Body of pancreas (tissue), 4 donors: Measurements from ENCODE around the gene MEFV. TPM values are rescaled to one million over a fixed set of nuclear protein-coding genes. Genes with fewer than 3 reads are reported as not detected.

Experiments used
- ATAC-seq: fragments of 150-250 bp; one replicate; pipeline ENCODE4 v1.9.1; 2016
- DNase-seq, 4 donors: peaks; one replicate each; pipeline ENCODE4 v3.0.0-alpha.2; 2019
- H3K27ac ChIP-seq, 4 donors: fragments of 200-600 bp; sonication (generic); 1 replicate in 3 of 4; 2 replicates in 1 of 4; pipeline versions ENCODE4 v1.5.1 to v1.6.1; 2016 to 2019; ENCODE audit warnings: mild to moderate bottlenecking in 1 of 4, mixed read lengths in 1 of 4, moderate library complexity in 1 of 4
- H3K27me3 ChIP-seq, 2 donors: fragments of 200-600 bp; sonication (generic); one replicate each; pipeline ENCODE4 v1.6.0; 2016; ENCODE audit warnings: mild to moderate bottlenecking in 1 of 2
- H3K36me3 ChIP-seq, 2 donors: fragments of 200-600 bp; sonication (generic); replicated peaks in 1 of 2; 2 replicates each; pipeline ENCODE4 v1.5.1; 2016; ENCODE audit warnings: low read depth in 2 of 2; ENCODE audit not compliant: insufficient read depth in 1 of 2
- H3K4me1 ChIP-seq: fragments of 200-600 bp; sonication (generic); one replicate; pipeline ENCODE4 v1.6.0; 2016
- H3K4me3 ChIP-seq, 2 donors: fragments of 200-600 bp; sonication (generic); 1 replicate in 1 of 2; 2 replicates in 1 of 2; pipeline ENCODE4 v1.5.1; 2016 to 2019
- H3K9me3 ChIP-seq, 3 donors: fragments of 200-600 bp; sonication (generic); 1 replicate in 2 of 3; 2 replicates in 1 of 3; pipeline ENCODE4 v1.5.1; 2016
- CTCF ChIP-seq, 7 experiments: fragments of 450-650 bp in 4 of 7; fragments of 200-600 bp in 3 of 7; sonication (generic) in 3 of 7; IDR thresholded peaks; one replicate each; pipeline ENCODE4 v1.5.1; 2016 to 2019; ENCODE audit warnings: antibody characterized with exemption in 7 of 7
- POLR2A ChIP-seq, 3 donors: fragments of 450-650 bp; IDR thresholded peaks; one replicate each; pipeline ENCODE4 v1.6.1; 2016; ENCODE audit warnings: antibody characterized with exemption in 3 of 3, mild to moderate bottlenecking in 2 of 3
- WGBS, 2 donors: methylation state at CpG; one replicate each; pipeline ENCODE4 v1.1.5; 2017; 5-methylcytosine and 5-hydroxymethylcytosine counted together
- intact Hi-C: fragments of 100-400 bp; cut with DNase I; formaldehyde crosslinking; loops from one replicate; pipeline ENCODE4 v1.15.1; 2023
- total RNA-seq, 2 donors: library from RNA; depleted of rRNA; stranded (reverse); fragments of >200 nt; gene quantifications; one replicate each; pipeline ENCODE4 v1.1.0, GENCODE V29; 2016

MEFV gene
- total RNA-seq, 2 donors from 2014 or later = 0.78 to 0.99 TPM

GRCh38 chr16:3248596-3248995, 7.8 kb downstream of the MEFV start:
- 72 to 75% methylated on average over 4 to 5 of the region's 5 CpGs for WGBS, 2 donors
- intact Hi-C loops = no loop called here
- ATAC-seq = no peak
- H3K27me3 ChIP-seq = no peaks in the 10 kb centered on the region
- DNase-seq = no peak
- H3K36me3 ChIP-seq = no peaks in the 10 kb centered on the region
- H3K4me1 ChIP-seq = no peaks in the 10 kb centered on the region
- no peak overlapping the region for H3K4me3 ChIP-seq
- no peaks in the 10 kb centered on the region for H3K9me3 ChIP-seq
- no peak overlapping the region for H3K27ac ChIP-seq
- TF ChIP-seq CTCF (IDR thresholded peaks at IDR 0.05) = no peak
- no peak for TF ChIP-seq POLR2A (IDR thresholded peaks at IDR 0.05)

DNA sequence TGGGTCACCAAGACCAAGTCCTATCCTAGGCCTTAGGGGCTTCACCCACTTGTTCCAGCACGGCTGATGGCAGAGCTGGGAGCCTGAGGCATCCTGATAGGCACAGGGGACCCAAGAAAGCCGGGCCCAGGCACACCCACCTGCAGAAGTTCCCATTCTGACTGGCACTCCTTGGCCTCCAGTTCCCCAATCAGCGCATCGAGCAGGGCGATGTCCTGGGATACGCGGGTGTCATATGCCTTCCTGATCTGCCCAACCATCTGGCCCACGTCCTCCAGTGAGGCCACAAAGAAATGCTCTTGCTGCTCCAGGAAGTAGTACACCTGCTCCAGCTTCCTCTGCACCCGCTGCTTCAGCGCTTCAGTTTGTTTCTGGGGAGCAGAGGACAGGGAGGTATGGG, 9.6 kb downstream of the MEFV start:
- no peak for DNase-seq
- intact Hi-C loops = no loop called here

GRCh38 chr16:3246002-3246401, 10.4 kb downstream of the MEFV start:
- no peak overlapping the region for H3K27ac ChIP-seq
- intact Hi-C loops = no loop called here
- H3K4me3 ChIP-seq = no peak overlapping the region
- ATAC-seq = no peak
- no peaks in the 10 kb centered on the region for H3K9me3 ChIP-seq
- DNase-seq = no peak
- H3K27me3 ChIP-seq = no peaks in the 10 kb centered on the region
- H3K4me1 ChIP-seq = no peaks in the 10 kb centered on the region
- no peaks in the 10 kb centered on the region for H3K36me3 ChIP-seq
- TF ChIP-seq CTCF (IDR thresholded peaks at IDR 0.05) (no peak), POLR2A (IDR thresholded peaks at IDR 0.05) (no peak)
- WGBS, 2 donors = 57 to 72% methylated on average over 6 to 7 of the region's 7 CpGs

More for the DNA sequence above, 9.6 kb downstream of the MEFV start:
- ATAC-seq = no peak
- Histone ChIP-seq H3K4me1 (no peaks in the 10 kb centered on the region), H3K27me3 (no peaks in the 10 kb centered on the region), H3K36me3 (no peaks in the 10 kb centered on the region), H3K27ac (no peak overlapping the region), H3K4me3 (no peak overlapping the region), H3K9me3 (no peaks in the 10 kb centered on the region)
- 65 to 92% methylated on average over 2 to 10 of the region's 10 CpGs for WGBS, 2 donors
- TF ChIP-seq CTCF (IDR thresholded peaks at IDR 0.05) (no peak), POLR2A (IDR thresholded peaks at IDR 0.05) (no peak)

GRCh38 chr16:3243882-3244281, 12.6 kb downstream of the MEFV start:
- H3K36me3 ChIP-seq = no peaks in the 10 kb centered on the region
- H3K9me3 ChIP-seq = no peaks in the 10 kb centered on the region
- no peaks in the 10 kb centered on the region for H3K4me1 ChIP-seq
- no peak for DNase-seq
- intact Hi-C loops = no loop called here
- no peak for ATAC-seq
- H3K27me3 ChIP-seq = no peaks in the 10 kb centered on the region
- TF ChIP-seq CTCF (IDR thresholded peaks at IDR 0.05) (no peak), POLR2A (IDR thresholded peaks at IDR 0.05) (no peak)
- H3K27ac ChIP-seq = no peak overlapping the region
- 70 to 82% methylated on average over 6 of the region's 6 CpGs for WGBS, 2 donors
- no peak overlapping the region for H3K4me3 ChIP-seq

DNA sequence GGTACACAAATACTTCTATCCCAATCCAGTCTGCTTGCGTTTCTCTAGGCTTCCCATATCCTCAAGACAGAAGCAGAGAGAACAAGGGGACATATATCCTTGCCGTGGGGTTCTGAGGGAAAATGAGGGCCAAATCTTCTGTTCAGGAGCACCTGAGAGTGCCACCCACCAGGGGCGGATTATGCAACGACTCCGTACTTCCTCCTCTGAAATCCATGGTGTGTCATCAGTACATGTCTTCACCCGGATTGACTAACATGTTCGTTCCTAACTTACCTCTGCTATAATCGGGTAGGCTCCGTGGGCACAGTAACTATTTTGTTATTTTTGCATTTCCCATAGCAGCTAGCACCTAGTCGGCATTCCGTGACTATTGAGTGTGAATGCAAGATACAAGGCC, 13.7 kb downstream of the MEFV start:
- TF ChIP-seq POLR2A (IDR thresholded peaks at IDR 0.05) (no peak), CTCF (IDR thresholded peaks at IDR 0.05) (no peak)
- H3K4me1 ChIP-seq = no peaks in the 10 kb centered on the region
- ATAC-seq = no peak
- intact Hi-C loops = no loop called here
- H3K4me3 ChIP-seq = no peak overlapping the region
- WGBS, 2 donors = 59 to 68% methylated on average over 11 of the region's 11 CpGs
- H3K9me3 ChIP-seq = no peaks in the 10 kb centered on the region
- DNase-seq = peak in 1 of 4 donors; percentile 12
- no peak overlapping the region for H3K27ac ChIP-seq
- H3K27me3 ChIP-seq = no peaks in the 10 kb centered on the region
- H3K36me3 ChIP-seq = no peaks in the 10 kb centered on the region
